H9 (cell line): Measurements from ENCODE around the gene ICE2. TPM values are rescaled to one million over a fixed set of nuclear protein-coding genes. Genes with fewer than 3 reads are reported as not detected.

Source experiments
- DNase-seq: peaks from one replicate; pipeline ENCODE4 v3.0.0-alpha.2; 2017
- H2AFZ ChIP-seq: one replicate; pipeline ENCODE4 v1.6.1; 2013; ENCODE audit warnings: mild to moderate bottlenecking, low read length, control low read depth, moderate library complexity
- H2AK5ac ChIP-seq: 2 replicates; pipeline ENCODE4 v1.6.1; 2013; ENCODE audit warnings: low read length, control low read depth, mixed read lengths; ENCODE audit not compliant: insufficient read length
- H2BK120ac ChIP-seq: one replicate; pipeline ENCODE4 v1.6.1; 2013; ENCODE audit warnings: low read depth, mild to moderate bottlenecking, low read length, control low read depth, inconsistent platforms; ENCODE audit not compliant: poor library complexity, severe bottlenecking
- H2BK12ac ChIP-seq: 2 replicates; pipeline ENCODE4 v1.6.1; 2013; ENCODE audit warnings: low read length, control low read depth, mixed read lengths, low read depth; ENCODE audit not compliant: insufficient read length
- H2BK15ac ChIP-seq: 2 replicates; pipeline ENCODE4 v1.6.1; 2013; ENCODE audit warnings: low read depth, low read length, control low read depth
- H2BK20ac ChIP-seq: one replicate; pipeline ENCODE4 v1.6.1; 2013; ENCODE audit warnings: low read depth, mild to moderate bottlenecking, low read length, control low read depth, inconsistent platforms; ENCODE audit not compliant: poor library complexity, severe bottlenecking
- H2BK5ac ChIP-seq: 2 replicates; pipeline ENCODE4 v1.6.1; 2013; ENCODE audit warnings: low read length, control low read depth, mixed read lengths; ENCODE audit not compliant: insufficient read length
- H3K14ac ChIP-seq: 2 replicates; pipeline ENCODE4 v1.6.1; 2013; ENCODE audit warnings: low read length, control low read depth; ENCODE audit not compliant: insufficient read depth
- H3K18ac ChIP-seq: 2 replicates; pipeline ENCODE4 v1.6.1; 2013; ENCODE audit warnings: low read depth, mild to moderate bottlenecking, mixed read lengths, low read length, control low read depth; ENCODE audit not compliant: insufficient read length
- H3K23ac ChIP-seq: 2 replicates; pipeline ENCODE4 v1.6.1; 2013; ENCODE audit warnings: low read length, control low read depth, mixed read lengths, low read depth; ENCODE audit not compliant: insufficient read length
- H3K23me2 ChIP-seq: 2 replicates; pipeline ENCODE4 v1.6.1; 2013; ENCODE audit warnings: low read depth, mild to moderate bottlenecking, mixed read lengths, low read length, control low read depth; ENCODE audit not compliant: insufficient read length, poor library complexity, severe bottlenecking
- H3K27ac ChIP-seq: 2 replicates; pipeline ENCODE4 v1.5.1; 2013; ENCODE audit warnings: low read length, control low read depth, mixed read lengths, low read depth; ENCODE audit not compliant: insufficient read length
- H3K27me3 ChIP-seq: 2 replicates; pipeline ENCODE4 v1.6.1; 2013; ENCODE audit warnings: low read length, control low read depth, inconsistent platforms; ENCODE audit not compliant: insufficient read depth
- H3K4ac ChIP-seq: 2 replicates; pipeline ENCODE4 v1.6.1; 2013; ENCODE audit warnings: low read depth, mild to moderate bottlenecking, control low read depth, inconsistent platforms, low read length, moderate library complexity
- H3K4me1 ChIP-seq: 2 replicates; pipeline ENCODE4 v1.6.1; 2013; ENCODE audit warnings: low read length, control low read depth, inconsistent platforms; ENCODE audit not compliant: insufficient read depth
- H3K4me2 ChIP-seq: 2 replicates; pipeline ENCODE4 v1.6.1; 2013; ENCODE audit warnings: low read length, control low read depth, mixed read lengths; ENCODE audit not compliant: insufficient read length, insufficient read depth
- H3K56ac ChIP-seq: 2 replicates; pipeline ENCODE4 v1.6.1; 2013; ENCODE audit warnings: low read depth, mild to moderate bottlenecking, mixed read lengths, low read length, control low read depth; ENCODE audit not compliant: insufficient read length
- H3K79me1 ChIP-seq: 2 replicates; pipeline ENCODE4 v1.6.1; 2013; ENCODE audit warnings: low read depth, mild to moderate bottlenecking, moderate library complexity, low read length, control low read depth, inconsistent platforms; ENCODE audit not compliant: insufficient read depth, poor library complexity, severe bottlenecking
- H3K79me2 ChIP-seq: 2 replicates; pipeline ENCODE4 v1.6.1; 2013; ENCODE audit warnings: low read length, control low read depth, inconsistent platforms; ENCODE audit not compliant: insufficient read depth
- H3K9ac ChIP-seq: 2 replicates; pipeline ENCODE4 v1.6.1; 2013; ENCODE audit warnings: low read length, control low read depth, mixed read lengths; ENCODE audit not compliant: insufficient read length; ENCODE audit errors: extremely low read depth
- H3K9me3 ChIP-seq: one replicate; pipeline ENCODE4 v1.6.1; 2013; ENCODE audit warnings: low read depth, low read length, inconsistent platforms; ENCODE audit not compliant: control insufficient read depth
- H3T11ph ChIP-seq: one replicate; pipeline ENCODE4 v1.6.1; 2013; ENCODE audit warnings: mild to moderate bottlenecking, low read length, control low read depth, inconsistent platforms
- H4K20me1 ChIP-seq: one replicate; pipeline ENCODE4 v1.6.1; 2013; ENCODE audit not compliant: control insufficient read depth, insufficient read length, insufficient read depth
- H4K5ac ChIP-seq: 2 replicates; pipeline ENCODE4 v1.6.1; 2013; ENCODE audit warnings: low read depth, mild to moderate bottlenecking, mixed read lengths, low read length, control low read depth; ENCODE audit not compliant: insufficient read length
- H4K8ac ChIP-seq: replicated peaks from 2 replicates; pipeline ENCODE4 v1.6.1; 2013; ENCODE audit warnings: low read length, control low read depth, mixed read lengths, low read depth; ENCODE audit not compliant: insufficient read length
- H4K91ac ChIP-seq: 2 replicates; pipeline ENCODE4 v1.6.1; 2013; ENCODE audit warnings: low read depth, mild to moderate bottlenecking, moderate library complexity, mixed read lengths, low read length, control low read depth; ENCODE audit not compliant: insufficient read length
- H3K27ac Mint-ChIP-seq, 3 experiments: 2 replicates in 2 of 3; 3 replicates in 1 of 3; pipeline ENCODE4 v1.8.0; 2020 to 2021; ENCODE audit warnings: mixed read lengths in 3 of 3, mild to moderate bottlenecking in 1 of 3, moderate library complexity in 1 of 3
- H3K27me3 Mint-ChIP-seq: 2 replicates; pipeline ENCODE4 v1.8.0; 2021; ENCODE audit warnings: low read depth, mild to moderate bottlenecking, moderate library complexity, mixed read lengths
- H3K36me3 Mint-ChIP-seq, 3 experiments: 2 replicates in 2 of 3; 3 replicates in 1 of 3; pipeline ENCODE4 v1.8.0; 2020 to 2021; ENCODE audit warnings: low read depth in 3 of 3, mixed read lengths in 3 of 3; ENCODE audit not compliant: insufficient read depth in 1 of 3
- H3K4me1 Mint-ChIP-seq, 2 experiments: 2 replicates each; pipeline ENCODE4 v1.8.0; 2020; ENCODE audit warnings: mixed read lengths in 2 of 2
- H3K4me3 Mint-ChIP-seq, 2 experiments: 2 replicates in 1 of 2; 3 replicates in 1 of 2; pipeline ENCODE4 v1.8.0; 2020 to 2021; ENCODE audit warnings: mild to moderate bottlenecking in 2 of 2, mixed read lengths in 2 of 2, moderate library complexity in 1 of 2
- H3K9me3 Mint-ChIP-seq, 2 experiments: 2 replicates in 1 of 2; 3 replicates in 1 of 2; pipeline ENCODE4 v1.8.0; 2020; ENCODE audit warnings: mild to moderate bottlenecking in 2 of 2, mixed read lengths in 2 of 2, moderate library complexity in 1 of 2
- CTCF ChIP-seq: fragments of 200-600 bp; sonication (generic); conservative IDR thresholded peaks from 3 replicates; pipeline ENCODE4 v1.8.0; 2021; ENCODE audit warnings: antibody characterized with exemption, mild to moderate bottlenecking
- WGBS: extraction: QIAGEN DNeasy Blood & Tissue Kit; methylation state at CpG from one replicate; pipeline ENCODE4 v1.1.7; 2013; ENCODE audit warnings: missing lambda C conversion rate, low lambda C conversion rate, mixed read lengths; ENCODE audit not compliant: insufficient read length; ENCODE audit errors: extremely low coverage; 5-methylcytosine and 5-hydroxymethylcytosine counted together
- total RNA-seq: library from RNA; stranded (reverse); gene quantifications from 2 replicates; pipeline ENCODE4 v1.2.1, GENCODE V29; 2021

ICE2 gene
- total RNA-seq, 1 experiment from 2014 or later: 76.3 TPM

- no peak overlapping the region for H2BK20ac ChIP-seq
- no peaks in the 10 kb centered on the region for H3K79me2 ChIP-seq
- H3K79me1 ChIP-seq: no peaks in the 10 kb centered on the region
- no peak overlapping the region for H3K9ac ChIP-seq
- no peak overlapping the region for H3K27ac Mint-ChIP-seq
- no peak overlapping the region for H3K27ac ChIP-seq
- H3K36me3 Mint-ChIP-seq: peaks cover 2 to 16% (median 7%) of the 10 kb centered on the region in 3 experiments; a peak in 6 of 7 replicates
- no peak overlapping the region for H3K23ac ChIP-seq
- H3K27me3 ChIP-seq: no peaks in the 10 kb centered on the region
- H3K56ac ChIP-seq: no peak overlapping the region
- no peak overlapping the region for H3K14ac ChIP-seq
- H2BK12ac ChIP-seq: no peak overlapping the region
- DNase-seq: no peak
- H3K9me3 ChIP-seq: no peaks in the 10 kb centered on the region
- peaks cover 57% of the 10 kb centered on the region for H3K27me3 Mint-ChIP-seq
- peaks cover 7 to 8% of the 10 kb centered on the region in 2 experiments for H3K9me3 Mint-ChIP-seq
- peaks cover 14 to 16% of the 10 kb centered on the region in 2 experiments for H3K4me1 Mint-ChIP-seq
- no CpG with 5 or more reads among the region's 9 CpGs for WGBS
- H3T11ph ChIP-seq: no peak overlapping the region
- no peak overlapping the region for H2BK5ac ChIP-seq
- no peak for TF ChIP-seq CTCF
- H3K4me3 Mint-ChIP-seq: no peak overlapping the region
- no peak overlapping the region for H3K18ac ChIP-seq
- no peak overlapping the region for H4K5ac ChIP-seq
- H3K4ac ChIP-seq: no peak overlapping the region
- H2AFZ ChIP-seq: no peak overlapping the region
- H4K20me1 ChIP-seq: no peaks in the 10 kb centered on the region
- no peak overlapping the region for H2BK120ac ChIP-seq
- no peak overlapping the region for H2BK15ac ChIP-seq
- no peak overlapping the region for H3K4me2 ChIP-seq
- H3K4me1 ChIP-seq: no peaks in the 10 kb centered on the region
- H2AK5ac ChIP-seq: no peak overlapping the region
- no peak overlapping the region for H4K8ac ChIP-seq
- no peaks in the 10 kb centered on the region for H3K23me2 ChIP-seq
- H4K91ac ChIP-seq: no peak overlapping the region
Observed at GRCh38 chr15:60370105-60370868, 108.7 kb downstream of the ICE2 start.
